ENCODE measurements around the gene QSOX1.

The QSOX1 gene

DNA sequence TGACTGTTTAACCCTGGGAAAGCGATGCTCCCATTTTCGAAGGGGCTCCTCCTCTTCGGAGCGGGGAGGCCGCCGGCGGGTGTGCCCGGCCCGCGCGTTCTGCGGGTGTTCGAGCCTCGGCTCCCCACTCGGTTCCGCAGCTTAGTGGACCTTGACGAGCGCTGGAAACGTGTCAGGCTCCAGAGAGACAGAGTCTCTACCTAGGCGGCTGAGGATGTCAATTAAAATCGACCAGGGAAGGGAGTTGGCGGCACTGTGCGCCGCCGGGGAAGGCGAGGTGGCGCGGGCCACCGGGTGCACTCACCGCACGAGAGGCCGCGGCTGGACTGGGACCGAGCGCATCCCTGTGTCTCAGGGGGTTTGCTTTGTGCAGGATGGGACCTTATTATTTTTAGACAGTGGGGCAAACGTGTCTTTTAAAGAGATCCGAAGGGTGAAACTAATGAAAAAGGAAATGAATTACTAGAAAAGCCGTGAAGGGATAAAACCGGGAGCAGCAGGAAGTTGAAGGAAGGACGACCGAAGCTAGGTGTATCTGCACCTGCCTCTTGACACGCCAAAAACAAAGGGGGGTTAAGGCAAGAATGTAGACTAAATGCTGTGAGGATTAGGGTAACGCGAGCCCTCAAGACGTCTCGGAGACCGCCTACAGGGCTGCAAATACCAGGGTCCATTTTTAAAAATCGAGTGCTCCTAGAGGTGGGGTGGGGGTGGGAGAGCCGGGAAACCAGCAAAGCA lies 81.0 kb downstream of the QSOX1 start:
- no peak for DNase-seq

DNA sequence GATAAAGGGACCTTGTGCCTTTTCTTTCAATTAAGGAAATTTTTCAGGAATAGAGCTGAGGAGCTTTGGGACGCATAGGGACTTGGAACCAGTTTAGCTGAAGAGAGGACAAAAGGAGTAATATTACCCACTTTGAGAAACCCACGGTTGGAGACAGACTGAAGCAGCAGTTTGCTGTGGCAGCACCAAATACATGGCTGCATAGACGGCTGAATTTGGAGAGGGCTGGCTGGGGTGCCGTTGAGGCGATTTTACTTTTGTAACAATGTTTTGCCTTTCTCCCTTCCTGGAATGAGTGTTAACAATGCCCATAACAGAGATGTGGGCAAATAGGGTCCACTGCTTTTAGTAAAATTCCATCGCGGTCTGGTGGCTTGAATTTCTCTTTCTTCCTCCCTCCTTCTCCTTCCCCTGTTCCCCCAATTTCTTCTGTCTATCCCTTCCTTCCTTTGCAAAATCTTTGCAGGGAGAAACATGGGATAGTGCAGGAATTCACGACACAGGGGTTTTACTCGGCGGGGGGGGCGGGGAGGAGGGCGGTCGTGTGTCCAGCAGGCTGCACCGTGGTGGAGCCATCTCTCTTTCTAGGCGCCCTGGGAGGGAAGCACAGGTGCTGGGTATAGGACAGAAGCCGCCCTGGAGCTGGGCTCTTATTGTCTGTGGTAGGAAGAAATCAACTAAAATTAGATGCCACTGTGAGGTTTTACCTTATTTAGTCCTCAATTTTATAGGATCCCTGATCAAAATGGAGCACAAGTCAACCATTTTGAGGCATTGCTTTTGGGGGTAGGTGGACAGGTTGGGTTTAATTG lies 82.2 kb downstream of the QSOX1 start:
- no peak for DNase-seq

DNA sequence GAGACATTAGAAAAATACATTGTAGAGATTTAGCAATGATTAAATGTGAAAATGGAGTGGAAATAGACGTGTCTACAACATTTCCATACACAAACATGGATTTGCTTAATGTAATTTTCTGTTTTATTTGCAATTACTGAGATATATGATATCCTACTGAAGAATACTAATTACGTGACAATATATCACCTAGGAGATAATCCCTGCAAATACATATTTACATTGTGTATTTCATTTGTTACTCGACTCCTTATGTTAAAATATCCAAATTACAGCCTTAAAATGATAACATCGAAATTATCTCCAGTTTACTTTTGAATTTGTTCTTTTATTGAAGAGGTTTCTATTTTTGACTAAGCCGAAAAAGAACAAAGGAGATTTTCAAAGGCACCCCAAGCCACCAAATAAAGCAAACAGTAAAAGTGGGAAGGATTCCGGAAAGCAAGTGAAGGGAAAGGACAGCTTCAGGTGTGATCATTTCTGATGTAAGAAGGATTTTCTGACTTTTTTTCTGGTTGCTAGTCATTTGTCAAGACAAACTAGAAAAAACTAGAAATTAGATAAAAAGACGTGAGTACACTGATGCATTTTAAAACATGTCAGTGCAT lies 83.3 kb downstream of the QSOX1 start:
- no peak for DNase-seq

DNA sequence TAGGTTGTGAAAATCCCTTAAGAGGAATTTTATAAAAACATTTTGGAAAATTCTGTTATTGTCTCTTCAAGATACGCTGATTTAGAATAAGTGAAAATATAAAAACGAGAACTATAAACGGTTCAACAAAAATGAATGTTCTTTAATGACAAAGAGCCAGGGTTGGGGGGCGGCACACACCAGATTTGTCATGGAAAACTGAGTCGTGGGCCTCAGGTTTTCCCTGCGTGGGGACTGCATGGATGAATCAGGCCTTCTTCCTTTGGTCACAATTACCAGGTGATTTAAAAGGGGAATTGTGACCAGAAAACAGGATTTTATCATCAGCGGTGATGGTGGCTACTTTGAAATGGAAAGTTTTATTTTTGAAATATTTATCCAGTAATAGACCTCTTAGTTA lies 84.0 kb downstream of the QSOX1 start:
- no peak for DNase-seq

DNA sequence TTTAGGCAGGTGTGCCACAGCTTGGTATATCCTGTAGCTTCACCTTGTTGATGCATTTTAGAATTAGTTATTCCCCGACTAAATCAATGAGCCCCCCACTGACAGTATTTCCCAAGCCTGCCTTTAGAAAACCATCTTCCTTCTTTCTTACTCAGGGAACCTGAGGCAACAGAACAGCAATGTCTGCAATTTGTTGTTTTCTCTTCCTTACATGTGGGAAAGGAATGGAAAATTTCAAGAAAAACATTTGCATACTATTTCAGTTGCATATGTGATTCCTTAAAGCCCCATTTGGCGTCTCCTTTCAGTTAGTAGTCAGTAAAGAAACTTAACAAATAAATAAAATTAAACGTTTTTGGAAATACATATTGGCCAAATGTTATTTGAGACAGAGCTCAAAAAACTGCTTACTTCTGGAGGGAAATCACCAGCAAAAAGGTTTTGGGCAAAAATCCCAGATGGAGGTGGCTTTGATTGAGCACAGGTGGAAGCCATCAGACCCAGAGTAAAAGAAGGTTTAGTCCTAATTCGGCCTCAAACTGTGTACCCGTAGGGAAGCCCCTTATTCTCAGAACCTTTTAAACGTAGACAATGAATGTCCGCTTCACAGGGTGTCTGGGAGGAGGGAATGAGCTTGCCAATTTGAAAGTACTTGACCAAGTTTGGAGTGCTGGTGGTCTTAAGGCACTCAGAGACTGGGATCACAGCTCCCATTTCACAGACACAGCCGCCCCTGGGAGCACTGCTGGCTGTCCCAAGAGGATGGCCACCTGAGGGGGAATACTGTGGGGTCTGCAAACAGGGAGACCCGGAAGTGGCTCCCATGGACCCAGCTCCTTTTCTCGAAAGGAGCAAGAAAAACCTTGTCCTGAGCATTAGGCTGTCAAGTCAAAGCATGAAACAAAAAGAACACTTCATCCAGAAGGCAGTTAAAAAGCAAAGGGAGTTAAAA lies 84.8 kb downstream of the QSOX1 start:
- no peak for DNase-seq

DNA sequence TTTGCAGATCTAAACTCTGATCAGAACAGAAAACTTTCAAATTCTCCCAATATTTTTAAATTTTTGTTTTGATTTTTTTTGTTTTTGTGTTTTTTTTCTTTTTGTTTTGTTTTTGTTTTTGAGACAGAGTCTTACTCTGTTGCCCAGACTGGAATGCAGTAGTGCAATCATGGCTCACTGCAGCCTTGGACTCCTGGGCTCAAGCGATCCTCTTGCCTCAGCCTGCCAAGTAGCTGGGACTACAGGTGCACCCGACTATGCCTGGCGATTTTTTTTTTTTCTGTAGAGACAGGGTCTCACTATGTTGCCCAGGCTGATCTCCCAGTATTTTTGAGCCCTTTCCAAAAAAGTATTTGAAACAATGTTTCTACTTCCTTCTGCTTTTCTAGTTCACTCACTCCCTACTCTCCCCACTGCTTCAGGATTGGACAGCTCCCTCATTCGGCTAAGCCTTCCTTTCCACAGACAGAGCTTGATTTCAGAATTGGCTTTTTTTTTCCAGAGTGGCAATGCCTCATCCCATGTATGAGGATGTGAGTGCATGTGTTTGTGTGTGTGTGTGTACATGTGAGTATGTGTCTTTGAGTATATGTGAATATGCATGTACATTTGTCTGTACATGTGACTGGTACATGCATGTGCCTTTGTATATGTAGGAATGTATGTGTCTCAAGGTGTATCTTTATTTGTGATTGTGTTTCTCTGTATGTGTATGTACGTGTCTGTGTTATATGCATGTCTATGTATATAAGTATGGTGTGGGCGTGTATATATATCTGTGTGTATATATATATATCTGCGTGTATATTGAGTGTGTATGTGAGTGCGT lies 87.3 kb downstream of the QSOX1 start:
- no peak for DNase-seq

DNA sequence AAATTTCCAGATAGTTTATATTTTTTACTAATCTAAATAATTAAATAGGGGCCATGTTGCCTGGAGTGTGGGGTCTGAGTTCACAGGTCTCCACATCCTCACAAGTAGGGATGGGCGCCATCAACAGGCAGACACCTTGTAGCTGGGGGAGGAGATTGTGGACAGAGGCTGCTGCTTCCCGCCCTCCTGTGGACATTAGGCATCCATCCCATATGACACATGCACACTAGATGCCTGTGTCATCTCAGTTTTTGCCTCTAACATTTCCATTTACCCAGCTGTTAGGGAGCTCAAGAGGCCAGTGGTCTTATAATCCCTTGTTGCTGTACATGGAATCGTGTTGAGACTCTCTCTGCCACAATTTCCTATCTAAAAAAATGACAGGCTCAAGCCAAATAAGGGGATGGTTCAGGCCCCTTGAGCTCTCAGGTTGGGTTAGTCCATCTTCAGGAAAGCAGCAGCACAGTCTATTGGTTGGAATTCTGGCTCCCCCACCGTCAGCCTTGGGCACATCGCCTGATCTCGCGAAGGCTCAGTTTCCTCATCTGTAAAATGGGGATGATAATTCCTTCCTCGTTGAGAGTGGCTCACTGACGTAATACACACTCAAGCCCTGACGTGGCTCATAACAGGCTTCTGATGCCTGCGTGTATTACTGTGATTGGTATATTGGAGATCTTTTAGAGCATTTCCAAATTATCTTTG lies 89.0 kb downstream of the QSOX1 start:
- no peak for DNase-seq

DNA sequence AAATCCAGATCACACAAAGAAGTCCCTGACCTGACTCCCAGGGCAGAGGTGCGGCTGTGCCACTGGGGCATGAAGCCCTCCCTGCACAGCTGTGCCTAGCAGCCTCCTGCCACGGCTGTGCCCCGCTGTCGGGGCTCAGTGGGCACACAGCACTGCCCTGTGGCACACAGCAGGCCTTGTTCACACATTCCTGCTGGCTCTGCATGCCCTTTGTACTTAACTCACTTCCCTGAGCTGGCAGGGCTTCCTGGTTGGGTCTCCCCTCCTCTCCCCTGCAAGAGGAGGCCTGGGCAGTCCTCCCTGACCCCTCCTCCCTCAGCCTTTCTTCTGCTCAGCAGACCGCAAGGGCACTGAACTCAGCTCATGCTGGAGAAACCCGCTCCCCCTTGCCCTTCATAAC lies 90.2 kb downstream of the QSOX1 start:
- DNase-seq, result no peak

DNA sequence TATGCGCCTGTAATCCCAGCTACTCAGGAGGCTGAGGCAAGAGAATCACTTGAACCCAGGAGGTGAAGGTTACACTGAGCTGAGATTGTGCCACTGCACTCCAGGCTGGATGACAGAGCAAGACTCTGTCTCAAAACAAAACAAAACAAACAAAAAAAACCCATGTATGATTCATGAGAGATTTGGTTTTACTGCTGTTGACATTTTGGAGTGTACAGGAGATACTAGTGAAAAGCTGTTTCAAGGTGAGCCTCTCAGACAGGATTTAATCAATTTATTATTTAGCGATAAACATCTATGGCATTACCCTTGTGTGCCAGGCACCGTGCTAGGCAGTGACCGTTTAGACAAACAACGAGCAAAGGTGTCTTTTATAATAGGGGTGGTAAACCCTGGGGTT lies 91.9 kb downstream of the QSOX1 start:
- no peak for DNase-seq

DNA sequence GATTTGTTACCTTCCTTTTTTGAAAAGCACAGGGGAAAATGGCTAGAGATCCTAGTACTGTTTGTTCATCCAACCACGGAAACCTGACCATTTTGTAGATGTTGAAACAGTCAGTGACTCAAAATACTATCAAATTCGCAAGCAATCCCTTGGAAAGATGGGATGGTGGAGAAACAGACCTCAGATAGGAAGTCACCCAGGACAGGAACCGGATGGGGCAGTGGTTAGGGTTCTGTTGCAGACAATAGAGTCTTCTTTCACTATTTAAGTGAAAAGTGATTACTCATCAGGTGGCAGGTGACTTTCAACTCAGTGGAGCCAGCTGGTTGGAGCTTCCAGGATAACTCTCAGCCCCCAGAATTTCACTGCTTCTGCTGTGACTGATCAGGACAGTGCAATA lies 92.4 kb downstream of the QSOX1 start:
- no peak for DNase-seq

DNA sequence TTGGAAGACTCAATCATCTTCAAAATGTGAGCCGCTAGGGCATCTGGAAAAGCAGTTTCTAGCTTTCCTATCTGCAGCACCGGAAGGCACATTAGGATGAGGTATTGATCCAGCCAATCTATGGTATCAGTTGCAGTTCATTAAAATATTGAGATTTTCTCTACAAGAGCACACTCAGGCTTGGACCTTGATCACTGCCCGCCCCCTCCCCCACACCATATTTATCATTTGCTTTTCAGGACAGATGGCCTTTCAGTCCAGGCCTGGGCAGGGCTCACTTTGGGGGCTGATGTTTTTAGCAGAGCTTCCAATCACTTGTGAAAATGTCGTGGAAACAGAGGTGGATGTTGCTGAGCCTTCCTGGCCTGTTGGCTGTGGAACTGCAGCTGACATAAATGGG lies 92.9 kb downstream of the QSOX1 start:
- no peak for DNase-seq

DNA sequence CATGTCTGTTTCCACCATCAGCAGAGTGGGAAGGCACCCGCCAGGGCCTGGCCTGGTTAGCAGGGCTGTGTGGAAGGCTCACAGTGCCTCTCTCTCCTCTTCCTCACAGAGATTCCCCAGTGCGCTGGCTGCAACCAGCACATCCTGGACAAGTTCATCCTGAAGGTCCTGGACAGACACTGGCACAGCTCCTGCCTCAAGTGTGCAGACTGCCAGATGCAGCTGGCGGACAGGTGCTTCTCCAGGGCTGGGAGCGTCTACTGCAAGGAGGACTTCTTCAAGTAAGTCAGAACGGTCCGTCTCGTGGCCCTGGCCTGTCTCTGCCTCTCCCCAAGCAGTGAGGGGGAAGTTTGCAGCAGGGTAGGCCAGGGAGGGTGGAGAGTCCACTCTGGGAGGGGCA lies 93.5 kb downstream of the QSOX1 start:
- no peak for DNase-seq

DNA sequence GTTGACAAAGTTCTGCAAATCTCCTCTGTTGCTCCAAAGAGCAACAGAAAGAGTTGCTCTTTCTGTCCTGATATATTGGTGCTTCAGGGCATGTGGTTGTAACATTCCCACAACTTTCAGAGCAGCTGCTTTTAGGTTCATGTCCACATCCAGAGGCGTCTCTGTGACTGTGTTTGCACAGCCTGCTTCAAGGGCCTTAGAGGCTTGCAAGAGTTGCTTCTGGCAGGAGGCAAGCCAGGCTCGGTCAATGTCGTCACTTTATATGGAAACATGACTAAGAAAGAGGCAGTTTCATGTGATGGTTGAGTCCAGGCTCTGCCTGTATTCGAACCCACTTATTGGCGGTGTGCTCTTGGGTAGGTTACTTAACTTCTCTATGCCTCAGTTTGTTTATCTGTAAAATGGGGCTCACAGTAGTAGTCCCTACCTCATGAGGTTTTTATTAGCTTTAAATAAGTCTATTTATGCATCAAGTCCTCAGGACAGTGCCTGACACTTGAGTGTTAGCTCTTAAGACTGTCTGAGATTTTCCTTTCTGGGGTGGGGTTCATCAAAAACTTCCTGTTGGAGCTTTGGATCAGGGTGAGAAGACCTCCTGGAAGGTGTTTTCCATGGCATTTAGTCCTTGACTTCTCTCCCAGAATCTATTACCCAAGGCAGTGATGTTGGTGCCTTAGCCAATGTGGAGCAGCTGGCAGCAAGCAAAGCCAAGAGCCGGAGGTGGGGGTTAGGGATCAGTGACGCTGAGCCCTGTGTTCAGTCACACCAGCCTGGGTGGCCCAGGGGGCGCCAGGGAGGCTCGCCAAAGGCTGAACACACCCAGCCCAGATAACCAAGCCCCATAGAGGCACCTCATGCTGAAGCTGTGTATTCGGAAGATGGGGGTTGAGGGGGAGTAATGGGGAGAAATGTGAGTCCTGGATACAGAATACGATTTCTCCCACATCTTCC lies 94.3 kb downstream of the QSOX1 start:
- DNase-seq, result no peak

DNA sequence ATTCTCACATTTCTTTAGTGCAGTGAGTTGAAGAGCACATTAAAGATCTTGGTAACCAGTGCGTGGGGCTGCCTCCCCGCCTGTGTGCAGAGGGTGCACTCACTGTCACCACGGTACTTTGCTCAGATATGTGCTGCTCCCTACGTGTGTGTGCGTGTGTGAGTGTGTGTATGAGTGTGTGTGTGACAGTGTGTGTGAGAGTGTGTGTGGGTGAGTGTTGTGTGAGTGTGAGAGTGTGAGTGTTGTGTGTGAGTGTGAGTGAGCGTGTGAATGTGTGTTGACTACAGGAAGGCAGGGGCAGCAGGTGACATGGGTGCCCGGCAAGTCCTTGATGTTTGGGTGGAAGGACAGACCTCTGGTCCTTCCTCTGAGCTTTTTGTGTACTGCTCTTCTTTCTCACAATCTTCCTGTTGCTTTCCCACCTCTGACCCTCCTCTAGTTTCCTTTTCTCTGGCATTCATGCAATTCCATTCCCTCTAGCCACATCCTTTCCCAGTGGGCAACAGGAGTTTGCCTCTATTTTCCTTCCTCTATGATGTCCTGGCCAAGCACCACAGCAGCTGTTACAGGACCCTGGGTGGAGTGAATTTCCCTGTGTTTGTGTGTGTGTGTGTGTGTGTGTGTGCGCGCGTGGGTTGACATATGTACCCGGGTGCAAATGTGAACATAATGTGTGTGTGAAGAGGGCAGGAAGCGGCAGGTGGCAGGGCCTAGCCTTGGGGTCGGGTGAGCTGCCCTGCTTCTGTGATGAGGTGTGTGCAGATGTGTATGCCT lies 95.2 kb downstream of the QSOX1 start:
- DNase-seq, result no peak

DNA sequence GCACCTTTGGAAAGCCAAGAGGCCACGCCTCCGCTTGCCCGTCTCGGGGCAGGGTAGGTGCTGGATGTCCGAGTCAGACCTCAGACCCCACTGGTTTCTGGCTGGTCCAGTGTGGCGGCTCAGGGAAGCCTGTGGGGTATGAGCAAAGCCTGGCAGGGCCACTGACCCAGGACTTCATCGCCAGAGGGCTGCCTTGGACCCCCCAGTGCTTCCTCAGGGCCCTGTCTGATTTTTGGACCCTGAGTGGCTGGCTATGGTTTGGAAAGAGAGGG lies 95.8 kb downstream of the QSOX1 start:
- no peak for DNase-seq

DNA sequence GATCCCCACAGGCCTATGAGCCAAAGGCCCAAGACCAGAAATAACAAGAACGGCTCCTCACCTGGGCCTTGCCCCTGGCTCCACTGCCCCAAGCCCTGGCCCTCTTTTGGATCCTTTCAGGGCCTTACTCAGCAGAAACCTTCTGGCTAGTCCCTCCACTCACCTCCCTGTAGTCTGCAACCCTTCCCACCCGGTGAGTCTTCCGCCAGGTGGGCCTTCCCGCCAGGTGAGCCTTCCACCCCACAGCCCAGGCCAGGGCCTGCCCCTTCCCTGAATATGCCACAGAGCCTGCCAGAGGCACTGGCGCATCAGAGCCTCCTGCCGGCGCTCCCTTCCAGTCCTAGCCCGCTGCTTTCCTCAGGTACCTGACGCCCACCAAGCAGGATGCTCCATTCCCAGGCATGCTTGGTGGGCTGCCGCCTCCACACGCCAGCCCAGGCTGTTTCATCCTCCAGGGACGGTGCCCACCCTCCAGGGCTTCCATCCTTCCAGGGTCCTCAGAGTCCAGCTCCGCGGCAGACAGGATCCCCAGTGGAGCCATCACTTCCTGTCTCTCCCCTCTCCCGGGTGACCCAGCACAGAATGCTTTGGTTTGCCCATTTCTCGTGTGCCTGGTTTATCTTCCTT lies 96.3 kb downstream of the QSOX1 start:
- no peak for DNase-seq

DNA sequence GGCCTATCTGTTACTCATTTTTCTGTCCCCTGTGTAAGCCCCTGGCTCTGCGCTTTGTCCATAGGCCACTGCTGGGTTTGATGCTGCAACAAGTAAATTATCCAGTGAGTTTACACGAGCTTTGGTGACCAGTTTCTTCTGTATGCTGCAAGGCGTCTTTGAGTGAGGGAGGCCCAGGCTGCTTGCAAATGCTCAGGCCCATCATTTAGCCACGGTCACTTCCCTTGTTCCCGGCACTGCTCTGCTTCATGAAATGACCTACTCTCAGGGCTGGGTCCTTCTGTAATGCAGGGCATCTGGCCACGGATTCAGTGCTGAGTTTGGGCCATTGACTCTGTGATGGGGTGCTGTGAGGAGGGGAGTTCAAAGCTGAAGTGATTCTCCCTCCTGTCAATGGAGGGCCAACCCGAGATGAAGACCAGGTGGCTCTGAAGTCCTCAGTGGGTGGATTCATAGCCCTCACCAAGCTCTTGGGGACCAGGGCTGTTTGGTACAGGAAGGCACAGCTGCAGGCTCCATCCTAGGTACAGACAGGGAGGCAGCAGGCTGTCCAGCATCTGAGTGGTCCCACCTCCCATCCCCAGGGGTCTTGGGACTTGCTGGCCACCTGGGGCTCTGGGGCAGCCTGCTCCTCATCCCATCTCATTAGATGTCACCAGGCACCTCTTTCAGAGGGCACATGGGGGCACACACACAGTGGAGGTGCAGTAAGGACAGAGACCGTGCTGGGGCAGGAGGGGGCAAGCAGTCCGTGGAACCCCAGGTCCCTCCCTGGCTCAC lies 97.0 kb downstream of the QSOX1 start:
- DNase-seq, result no peak

Measured in NCI-H774 (cell line).